ENCODE data around the gene MYO1F.
A peak's percentile ranks its signal among the peaks of the same experiment; 100 is the strongest.
"Not testable (repeated sequence)": the region's sequence is repeated elsewhere in the genome, so short reads cannot be mapped to it uniquely, and the experiment has no call there.

Gene MYO1F

DNA sequence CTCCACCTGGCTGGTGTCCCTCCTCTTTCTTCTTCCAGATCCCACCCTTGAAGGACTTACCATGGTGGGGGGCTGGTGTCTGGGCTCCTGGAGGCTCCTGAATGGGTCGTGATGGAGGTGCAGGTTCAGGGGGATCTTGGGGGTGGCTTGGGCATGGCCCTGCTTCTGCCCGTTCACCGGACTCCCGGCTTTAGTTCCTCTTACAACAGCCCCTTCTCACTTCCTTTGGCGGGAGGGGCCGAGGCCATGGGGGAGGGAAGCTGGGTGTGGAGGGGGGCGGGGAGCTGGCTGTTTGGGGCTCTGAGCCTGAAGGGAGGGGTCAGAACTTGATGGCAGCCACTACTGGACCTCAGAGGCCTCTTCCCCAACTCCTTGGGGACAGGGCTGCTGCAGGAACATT is at the start of gene MYO1F:
Gene MYO1F, minus strand, starts transcription at position 196 of the 400 bp plus-strand sequence. Its CDS starts 133 bp downstream, at position 63.
- DNase-seq (ENCODE audit: low read depth in 1 of 2, low spot score in 1 of 2), result no peak

DNA sequence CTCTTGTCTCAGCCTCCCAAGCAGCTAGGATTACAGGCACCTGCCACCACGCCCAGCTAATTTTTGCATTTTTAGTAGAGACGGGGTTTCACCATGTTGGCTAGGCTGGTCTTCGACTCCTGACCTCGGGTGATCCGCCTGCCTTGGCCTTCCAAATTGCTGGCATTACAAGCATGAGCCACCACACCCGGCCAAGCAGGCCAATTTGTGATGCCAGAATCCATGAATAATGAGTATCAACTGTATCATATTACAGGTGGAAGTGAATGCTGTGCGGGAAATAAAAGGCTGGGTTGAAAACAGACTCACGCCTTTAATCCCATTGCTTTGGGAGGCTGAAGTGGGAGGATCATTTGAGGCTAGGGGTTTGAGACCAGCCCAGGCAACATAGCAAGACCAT is 49.6 kb upstream of the MYO1F start:
- no peak for DNase-seq (ENCODE audit: low read depth in 1 of 2, low spot score in 1 of 2)

DNA sequence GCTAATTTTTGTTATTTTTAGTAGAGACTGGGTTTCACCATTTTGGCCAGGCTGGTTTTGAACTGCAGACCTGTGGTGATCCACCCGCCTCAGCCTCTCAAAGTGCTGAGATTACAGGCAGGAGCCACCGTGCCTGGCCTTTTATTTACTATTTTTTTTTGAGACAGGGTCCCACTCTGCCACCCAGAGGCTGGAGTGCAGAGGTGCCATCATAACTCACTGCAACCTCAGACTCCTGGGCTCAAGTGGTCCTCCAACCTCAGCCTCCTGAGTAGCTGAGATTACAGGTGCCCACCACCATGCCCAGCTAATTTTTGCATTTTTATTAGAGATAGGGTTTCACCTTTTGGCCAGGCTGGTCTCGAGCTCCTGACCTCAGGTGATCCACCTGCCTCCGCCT is 45.6 kb upstream of the MYO1F start:
- DNase-seq (ENCODE audit: low read depth in 1 of 2, low spot score in 1 of 2), result not testable (repeated sequence)

DNA sequence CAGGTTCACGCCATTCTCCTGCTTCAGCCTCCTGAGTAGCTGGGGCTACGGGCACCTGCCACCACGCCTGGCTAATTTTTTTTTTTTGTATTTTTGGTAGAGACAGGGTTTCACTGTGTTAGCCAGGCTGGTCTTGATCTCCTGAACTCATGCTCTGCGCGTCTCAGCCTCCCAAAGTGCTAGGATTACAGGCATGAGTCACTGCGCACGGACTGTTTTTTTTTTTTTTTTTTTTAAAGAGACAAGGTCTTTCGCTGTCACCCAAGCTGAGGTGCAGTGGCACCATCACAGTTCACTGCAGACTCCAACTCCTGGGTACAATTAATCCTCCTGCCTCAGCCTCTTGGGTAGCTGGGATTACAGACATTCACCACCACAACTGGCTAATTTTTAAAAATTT is 41.5 kb upstream of the MYO1F start:
- DNase-seq (ENCODE audit: low read depth in 1 of 2, low spot score in 1 of 2), result no peak

DNA sequence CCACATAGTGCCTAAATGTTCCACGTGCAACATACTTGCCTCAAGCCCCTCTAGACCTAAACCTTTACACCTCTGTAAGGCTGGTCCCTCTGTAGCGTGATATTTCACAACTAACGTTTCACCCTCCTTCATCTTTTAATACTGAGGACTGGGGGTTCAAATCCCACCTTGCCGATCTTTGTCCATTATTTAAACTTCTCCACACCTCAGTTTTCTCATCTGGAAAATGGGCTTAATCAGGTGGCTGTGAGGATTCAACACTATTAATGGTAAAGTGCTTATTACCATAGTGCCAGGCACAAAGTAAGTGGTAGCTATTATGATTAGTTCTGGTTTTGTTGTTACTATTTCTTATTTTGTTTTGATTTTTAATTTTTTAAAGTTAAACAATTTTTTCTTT is 40.7 kb upstream of the MYO1F start:
- DNase-seq (ENCODE audit: low read depth in 1 of 2, low spot score in 1 of 2), result no peak

DNA sequence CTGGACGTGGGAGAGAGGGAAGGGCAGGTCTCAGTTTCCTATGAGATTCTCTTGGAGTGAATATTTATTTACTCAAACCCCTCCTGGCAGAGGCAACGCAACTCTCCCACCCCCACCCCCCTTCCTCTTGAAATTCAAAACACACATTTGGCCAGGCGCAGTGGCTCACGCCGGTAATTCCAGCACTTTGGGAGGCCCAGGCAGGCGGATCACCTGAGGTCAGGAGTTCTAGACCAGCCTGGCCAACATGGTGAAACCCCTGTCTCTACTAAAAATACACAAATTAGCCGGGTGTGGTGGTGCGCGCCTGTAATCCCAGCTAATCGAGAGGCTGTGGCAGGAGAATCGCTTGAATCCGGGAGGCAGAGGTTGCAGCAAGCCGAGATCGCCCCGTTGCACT is 40.1 kb upstream of the MYO1F start:
- not testable (repeated sequence) for DNase-seq (ENCODE audit: low read depth in 1 of 2, low spot score in 1 of 2)

DNA sequence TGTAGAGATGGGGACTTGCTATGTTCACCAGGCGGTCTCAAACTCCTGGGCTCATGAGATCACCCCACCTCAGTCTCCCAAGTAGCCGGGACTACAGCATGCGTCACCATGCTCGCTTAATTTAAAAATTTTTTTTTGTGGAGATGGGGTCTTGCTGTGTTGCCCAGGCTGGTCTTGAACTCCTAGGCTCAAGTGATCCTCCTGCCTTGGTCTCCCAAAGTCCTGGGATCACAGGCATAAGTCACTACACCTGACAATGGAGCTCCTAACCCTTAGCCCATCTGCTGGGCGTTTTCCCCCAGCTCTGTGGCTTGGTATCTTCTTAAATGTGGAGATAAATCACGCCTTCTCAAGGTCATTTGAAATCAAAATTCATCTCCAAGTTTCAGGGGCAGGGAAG is 39.6 kb upstream of the MYO1F start:
- DNase-seq (ENCODE audit: low read depth in 1 of 2, low spot score in 1 of 2), result no peak

DNA sequence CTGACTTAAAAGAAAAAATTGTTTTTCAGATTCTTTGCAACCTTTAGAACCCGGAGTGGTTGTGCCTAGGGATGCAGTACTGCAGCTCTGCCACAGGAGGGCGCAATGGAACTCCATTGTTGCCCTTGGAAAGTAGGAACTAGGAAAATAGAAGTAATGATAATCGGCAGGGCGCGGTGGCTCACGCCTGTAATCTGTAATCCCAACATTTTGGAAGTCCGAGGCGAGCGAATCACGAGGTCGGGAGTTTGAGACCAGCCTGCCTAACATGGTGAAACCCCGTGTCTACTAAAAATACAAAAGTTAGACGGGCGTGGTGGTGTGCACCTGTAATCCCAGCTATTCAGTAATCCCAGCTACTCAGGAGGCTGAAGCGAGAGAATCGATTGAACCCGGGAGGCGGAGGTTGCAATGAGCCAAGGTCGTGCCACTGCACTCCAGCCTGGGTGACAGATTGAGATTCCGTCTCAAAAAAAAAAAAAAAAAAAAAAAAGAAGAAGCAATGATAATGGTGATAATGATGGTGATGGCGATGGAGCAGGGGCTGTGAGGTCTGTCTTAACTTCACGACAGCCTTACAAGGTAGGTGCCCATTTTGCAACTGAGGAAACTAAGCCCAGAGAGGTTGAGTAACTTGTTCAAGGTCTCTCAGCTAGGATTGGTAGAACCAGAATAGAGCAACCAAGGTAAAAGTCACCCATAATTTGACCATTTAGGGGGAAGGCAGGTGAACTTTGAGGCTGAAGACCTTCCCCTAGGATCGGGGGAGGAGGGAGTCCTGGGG is 38.8 kb upstream of the MYO1F start:
- DNase-seq (ENCODE audit: low read depth in 1 of 2, low spot score in 1 of 2), result peak; percentile 27 to 33

DNA sequence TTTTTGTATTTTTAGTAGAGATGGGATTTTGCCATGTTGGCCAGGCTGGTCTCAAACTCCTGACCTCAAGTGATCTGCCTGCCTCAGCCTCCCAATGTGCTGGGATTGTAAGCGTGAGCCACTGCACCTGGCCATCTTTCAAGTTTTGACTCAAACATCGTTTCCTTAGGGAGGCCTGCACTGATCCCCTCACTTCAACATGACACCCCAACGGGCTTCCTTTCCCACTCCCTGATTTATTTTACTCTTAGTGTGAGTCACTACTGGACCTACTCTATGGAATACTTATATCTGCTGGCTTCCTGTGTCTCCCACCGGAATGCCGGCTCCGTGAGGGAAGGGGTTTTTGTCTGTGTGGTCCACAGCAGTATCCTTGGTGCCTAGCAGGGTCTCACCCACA is 37.8 kb upstream of the MYO1F start:
- no peak for DNase-seq (ENCODE audit: low read depth in 1 of 2, low spot score in 1 of 2)

DNA sequence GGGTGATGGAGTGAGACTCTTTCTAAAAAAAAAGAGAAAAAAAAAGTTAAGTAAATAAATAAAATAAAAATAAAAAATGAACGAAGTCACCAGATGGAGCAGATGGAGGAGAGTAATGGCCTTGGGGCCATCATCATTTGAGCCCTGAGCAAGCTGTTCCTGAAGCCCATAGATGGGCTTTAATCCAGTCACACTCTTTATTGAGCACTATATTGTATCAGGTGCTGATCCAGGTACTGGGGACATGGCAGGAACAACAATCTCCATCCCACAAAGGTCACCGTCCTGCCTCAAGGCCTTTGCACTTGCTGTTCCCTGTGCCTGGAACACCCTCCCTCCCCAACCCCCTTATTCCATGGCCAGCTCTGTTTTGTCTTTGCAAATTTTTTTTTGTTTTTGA is 37.2 kb upstream of the MYO1F start:
- no peak for DNase-seq (ENCODE audit: low read depth in 1 of 2, low spot score in 1 of 2)

DNA sequence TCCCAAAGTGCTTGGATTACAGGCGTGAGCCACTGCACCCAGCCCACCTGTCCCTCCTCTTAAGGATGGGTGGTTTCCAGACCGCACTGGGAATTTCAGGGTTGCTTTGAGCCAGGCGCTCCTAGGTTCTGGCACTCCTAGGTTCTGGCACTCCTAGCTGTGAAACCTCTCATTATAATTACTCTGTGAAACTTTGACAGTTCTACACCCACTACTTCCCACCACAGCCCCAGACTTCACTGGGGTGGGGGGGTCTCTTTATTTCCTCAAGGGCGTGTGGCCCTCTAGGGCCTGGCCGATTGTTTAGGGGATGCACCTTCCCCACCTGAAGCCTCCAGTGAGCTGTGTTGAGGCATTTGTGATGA is 35.5 kb upstream of the MYO1F start:
- no peak for DNase-seq (ENCODE audit: low read depth in 1 of 2, low spot score in 1 of 2)

DNA sequence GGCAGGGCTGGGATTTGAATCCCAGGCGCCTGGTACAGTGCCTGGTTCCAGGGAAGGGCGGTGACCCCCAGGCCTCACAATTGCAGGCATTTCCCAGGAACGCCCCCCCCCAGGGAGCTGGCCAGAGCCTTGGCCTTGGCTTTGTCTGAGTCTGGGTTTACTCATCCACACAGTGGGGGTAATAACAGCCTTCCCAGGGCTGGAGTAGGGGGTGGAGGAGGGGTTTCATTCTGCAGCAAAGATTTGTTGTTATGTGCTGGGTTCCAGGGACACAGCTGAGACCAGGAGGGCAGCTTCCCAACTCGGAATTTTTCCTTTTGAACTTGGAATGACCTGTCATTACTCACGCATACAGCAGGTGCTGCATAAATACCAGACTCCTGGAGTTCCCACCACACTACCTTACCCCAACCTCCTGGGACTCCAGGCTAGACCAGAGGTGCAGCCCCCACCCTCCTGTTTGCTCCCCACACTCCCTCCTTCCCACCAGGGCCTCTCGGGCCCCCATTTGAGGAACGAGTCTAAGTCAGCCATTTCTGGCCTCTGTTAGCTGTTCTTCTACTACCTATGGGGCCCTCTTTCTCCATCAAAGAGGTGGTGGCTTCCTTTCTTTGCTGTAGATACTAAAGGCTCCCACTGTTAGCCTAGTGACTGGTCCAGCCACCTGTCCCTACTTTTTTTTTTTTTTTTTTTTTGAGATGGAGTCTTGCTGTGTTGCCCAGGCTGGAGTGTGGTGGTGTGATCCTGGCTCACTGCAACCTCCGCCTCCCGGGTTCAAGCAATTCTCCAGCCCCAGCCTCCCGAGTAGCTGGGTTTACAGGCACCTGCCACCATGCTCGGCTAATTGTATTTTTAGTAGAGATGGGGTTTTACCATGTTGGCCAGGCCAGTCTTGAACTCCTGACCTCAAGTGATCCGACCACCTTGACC is 34.9 kb upstream of the MYO1F start:
- DNase-seq (ENCODE audit: low read depth in 1 of 2, low spot score in 1 of 2), result no peak

DNA sequence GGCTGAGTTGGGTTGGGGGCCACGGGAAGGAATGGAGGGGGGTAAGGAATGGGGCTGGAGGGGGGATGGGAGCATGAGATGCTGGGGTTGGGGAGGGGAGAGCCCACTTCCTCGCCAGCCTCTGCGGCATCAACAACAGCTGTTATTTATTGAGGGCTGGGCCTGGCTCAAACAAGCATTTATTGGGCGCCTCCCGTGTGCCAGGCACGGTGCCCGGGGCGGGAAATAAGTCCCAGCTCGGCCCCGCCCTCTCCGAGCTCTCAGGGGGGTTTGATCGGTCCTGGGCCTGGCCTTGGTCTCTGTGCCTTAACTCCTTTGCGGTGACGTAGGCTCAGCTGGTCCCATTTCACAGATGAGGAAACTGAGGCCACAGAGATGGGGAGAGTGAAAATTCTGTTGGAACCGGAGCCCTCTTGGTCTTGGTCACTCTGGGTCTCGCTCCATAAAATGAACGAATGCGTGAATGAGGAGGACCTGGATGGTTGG is 34.2 kb upstream of the MYO1F start:
- DNase-seq (ENCODE audit: low read depth in 1 of 2, low spot score in 1 of 2), result no peak

DNA sequence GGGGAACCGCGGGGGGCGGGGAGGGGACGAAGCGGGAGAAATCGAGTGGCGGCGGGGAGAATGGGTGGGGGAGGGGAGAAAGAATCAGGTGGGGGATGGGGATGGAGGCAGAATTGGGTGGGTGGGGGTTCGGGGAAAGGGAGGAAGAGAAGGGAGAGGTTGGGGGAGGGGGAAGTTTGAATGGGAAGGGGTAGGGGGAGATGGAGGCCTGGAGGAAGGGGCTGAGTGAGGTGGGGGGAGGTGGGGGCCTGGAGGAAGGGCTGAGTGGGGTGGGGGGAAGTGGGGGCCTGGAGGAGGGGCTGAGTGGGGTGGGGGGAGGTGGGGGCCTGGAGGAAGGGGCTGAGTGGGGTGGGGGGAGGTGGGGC is 33.7 kb upstream of the MYO1F start:
- no peak for DNase-seq (ENCODE audit: low read depth in 1 of 2, low spot score in 1 of 2)

DNA sequence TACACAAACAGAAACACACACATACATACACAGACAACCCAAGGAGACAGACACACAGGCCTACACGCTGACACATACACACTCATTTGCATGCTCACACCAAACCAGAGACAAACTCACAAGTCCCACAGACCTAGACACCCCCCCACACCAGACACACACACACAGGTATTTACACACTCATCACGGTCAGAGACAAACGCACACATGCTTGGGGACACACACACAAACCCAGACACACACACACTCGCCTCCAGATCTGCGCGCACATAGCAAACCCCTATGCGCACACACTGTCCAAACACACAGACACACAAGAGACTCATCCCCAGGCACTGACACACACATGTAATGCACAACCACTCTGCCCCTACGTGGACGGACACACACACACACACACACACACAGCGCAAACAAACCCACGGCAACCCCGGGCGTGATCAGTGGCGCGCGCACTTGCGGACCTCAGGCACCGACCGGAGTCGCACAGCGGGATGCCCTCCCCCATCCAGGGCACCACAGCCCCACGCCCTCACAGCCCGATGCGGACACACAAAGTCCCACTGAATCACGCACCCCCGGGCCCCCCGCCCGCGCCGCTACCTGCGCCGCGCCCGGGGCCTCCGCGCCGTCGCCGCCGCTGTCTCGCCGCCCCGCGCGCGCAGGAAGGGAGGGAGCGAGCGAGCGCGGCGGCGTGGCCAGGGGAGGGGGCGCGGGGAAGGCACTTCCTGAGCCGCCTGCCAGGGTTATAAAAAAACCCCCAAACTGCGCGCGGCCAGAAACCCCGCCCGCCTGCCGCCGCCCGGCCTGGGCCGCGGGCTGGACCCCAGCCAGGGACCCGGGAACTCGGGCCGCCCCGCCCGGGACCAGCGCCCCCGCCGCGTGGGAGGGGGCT is 33.0 kb upstream of the MYO1F start, which contains the start of gene ADAMTS10:
Gene ADAMTS10, minus strand, starts transcription at position 675 of the 895 bp plus-strand sequence. CDS start 5,005 bp downstream, outside the sequence.
- DNase-seq (ENCODE audit: low read depth in 1 of 2, low spot score in 1 of 2), result peak; percentile 17 to 22

DNA sequence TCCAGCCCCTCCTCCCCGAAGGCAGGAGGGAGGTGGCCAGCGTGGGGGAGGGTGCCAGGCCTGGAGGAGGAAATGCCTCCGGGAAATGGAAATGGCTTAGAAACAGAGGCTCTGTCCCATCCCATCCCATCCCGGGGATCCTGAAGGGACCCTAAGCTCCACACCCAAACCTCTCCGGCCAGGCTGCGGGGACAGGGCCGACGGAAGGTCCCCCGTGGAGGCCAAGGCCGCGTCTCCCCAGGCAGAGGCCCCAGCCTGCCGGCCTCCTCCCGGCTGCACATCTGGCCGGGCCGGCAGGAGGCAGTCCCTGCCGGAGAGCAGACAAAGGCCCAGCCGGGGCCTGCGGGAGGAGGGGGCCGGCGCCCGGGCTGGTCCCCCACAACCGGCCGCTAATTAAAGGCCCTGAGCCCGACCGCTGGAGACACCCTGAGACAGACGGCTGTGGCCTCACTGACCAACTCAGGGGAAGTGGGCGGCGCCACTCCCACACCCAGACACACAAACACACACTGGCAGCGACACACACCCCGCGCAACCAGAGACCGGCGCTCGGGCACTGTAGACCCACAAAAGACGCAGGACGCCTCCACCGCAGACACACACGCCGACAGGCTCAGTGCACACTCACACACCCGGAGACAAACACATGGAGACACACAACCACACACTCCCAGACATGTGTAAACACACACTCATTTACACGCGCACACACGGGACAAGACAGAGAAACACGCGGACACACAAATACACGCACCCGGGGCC is 32.2 kb upstream of the MYO1F start:
- no peak for DNase-seq (ENCODE audit: low read depth in 1 of 2, low spot score in 1 of 2)

DNA sequence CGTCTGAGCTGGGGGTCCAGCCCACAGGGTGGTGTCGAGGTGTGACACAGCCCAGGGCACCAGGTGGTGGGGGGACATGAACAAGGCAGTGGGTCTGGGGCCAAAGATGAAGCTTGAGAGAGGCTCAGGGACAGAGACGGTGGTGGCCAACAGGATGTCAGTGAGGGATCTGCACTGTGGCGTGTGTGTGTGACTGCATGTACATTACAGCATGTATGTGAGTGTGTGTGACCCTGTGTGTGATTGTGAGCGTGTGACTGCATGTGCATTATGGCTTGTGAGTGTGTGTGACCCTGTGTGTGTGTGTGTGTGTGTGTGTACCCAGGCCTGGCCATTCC is 31.7 kb upstream of the MYO1F start:
- DNase-seq (ENCODE audit: low read depth in 1 of 2, low spot score in 1 of 2), result no peak

DNA sequence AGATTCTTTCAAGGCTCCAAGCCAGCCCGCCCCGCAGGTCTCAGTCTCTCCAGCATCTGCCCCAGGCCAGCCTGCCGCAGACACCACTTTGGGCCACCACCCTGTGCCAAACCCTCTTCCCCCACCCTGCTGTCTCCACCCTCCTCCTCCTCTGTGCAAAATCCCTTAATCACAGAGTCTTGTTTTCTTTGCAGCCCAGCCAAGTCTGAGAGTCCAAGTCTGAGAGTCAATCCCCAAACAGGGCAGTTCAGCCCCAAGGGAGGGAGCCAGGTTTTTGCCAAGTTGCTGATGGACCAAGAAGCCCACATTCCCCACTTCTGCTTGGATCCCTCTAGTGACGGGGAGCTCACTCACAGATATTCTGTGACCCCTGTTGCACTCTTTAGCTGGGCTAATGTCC is 30.1 kb upstream of the MYO1F start:
- no peak for DNase-seq (ENCODE audit: low read depth in 1 of 2, low spot score in 1 of 2)

DNA sequence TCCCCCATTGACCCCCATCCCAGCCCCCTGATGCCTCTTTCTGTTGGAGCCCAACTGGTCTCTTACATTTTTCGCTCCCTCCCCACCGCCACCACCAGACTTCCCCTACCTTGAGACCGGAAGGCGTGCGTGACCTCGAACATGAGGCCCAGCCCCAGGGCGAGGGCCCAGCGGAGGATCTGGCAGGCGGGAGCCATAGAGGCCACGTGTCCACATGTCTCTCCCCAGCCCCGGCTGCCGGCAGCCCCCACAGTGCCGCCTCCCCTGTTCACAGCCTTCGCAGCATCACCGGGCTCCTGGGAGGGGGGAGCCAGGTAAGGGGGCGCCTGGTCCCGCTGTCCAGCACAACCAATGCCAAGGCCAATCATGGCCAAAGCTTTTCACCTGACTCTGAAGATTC is 28.3 kb upstream of the MYO1F start:
- no peak for DNase-seq (ENCODE audit: low read depth in 1 of 2, low spot score in 1 of 2)

DNA sequence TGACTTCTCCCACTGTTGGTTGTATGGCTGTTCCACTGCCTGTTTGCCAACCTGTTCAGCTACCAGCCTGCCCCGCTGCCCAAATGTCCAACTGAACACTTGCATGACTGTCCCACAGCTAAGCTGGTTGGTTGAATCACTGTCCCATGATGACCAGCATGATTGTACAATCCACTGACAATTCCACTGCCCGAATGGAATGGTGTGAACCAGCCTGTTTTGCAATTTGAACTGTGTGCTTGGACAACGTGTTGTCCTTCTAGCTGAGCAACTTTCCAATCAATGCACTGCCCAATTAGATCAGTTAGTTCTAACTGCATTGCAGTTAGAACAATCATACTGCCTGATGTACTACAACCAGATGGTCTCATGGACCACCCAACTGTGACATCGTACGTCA is 24.6 kb upstream of the MYO1F start:
- no peak for DNase-seq (ENCODE audit: low read depth in 1 of 2, low spot score in 1 of 2)

DNA sequence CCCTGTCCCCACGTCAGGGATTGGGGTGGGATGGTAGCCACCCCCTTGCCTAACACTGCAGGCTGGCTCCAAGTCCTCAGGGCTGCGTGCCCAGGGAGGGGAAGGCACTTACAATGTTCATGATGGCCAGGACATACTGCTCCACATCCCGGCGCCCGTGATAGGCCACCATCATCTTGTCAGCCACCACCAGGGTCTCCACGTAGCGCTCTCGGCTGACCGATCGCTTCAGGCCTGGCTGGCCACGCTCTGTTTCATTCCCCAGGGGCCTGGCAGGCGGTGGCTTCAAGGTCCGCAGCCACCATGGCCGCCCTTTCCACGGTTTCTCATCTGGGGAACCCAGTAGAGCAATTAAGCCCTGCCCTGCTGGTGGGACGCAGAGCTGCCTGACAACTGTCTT is 23.6 kb upstream of the MYO1F start:
- DNase-seq (ENCODE audit: low read depth in 1 of 2, low spot score in 1 of 2), result no peak

All from activated T-helper 1 cell treated with anti-CD3 and anti-CD28 coated beads, Interleukin-2, amount 50 U/mL, for 16 hours (primary cell).